Activated CD4-positive, alpha-beta T cell treated with anti-CD3 and anti-CD28 coated beads for 48 hours (primary cell): ENCODE measurements around the gene DGKA.
"Not testable (repeated sequence)": the region's sequence is repeated elsewhere in the genome, so short reads cannot be mapped to it uniquely, and the experiment has no call there.

Experiments
- DNase-seq: peaks from one replicate; pipeline ENCODE4 v3.0.0-alpha.2; 2020

DGKA gene

GRCh38 chr12:55930771-55931316, at the start of gene DGKA:
Gene DGKA, plus strand, starts transcription at chr12:55931162. Its CDS starts 5,342 bp downstream, at chr12:55936504.
- peak; percentile 91 for DNase-seq

GRCh38 chr12:55885113-55885512, 45.8 kb upstream of the DGKA start:
- DNase-seq: no peak

- DNase-seq: no peak
Observed at GRCh38 chr12:55891310-55891709, 39.7 kb upstream of the DGKA start.

- no peak for DNase-seq
Observed at GRCh38 chr12:55893723-55894122, 37.2 kb upstream of the DGKA start.

- DNase-seq: peak; percentile 65
Observed at GRCh38 chr12:55899082-55899481, 31.9 kb upstream of the DGKA start.

GRCh38 chr12:55901881-55902490, 29.0 kb upstream of the DGKA start:
- no peak for DNase-seq

- DNase-seq: no peak
Observed at GRCh38 chr12:55906056-55906455, 24.9 kb upstream of the DGKA start.

- no peak for DNase-seq
Observed at GRCh38 chr12:55908726-55909512, 22.0 kb upstream of the DGKA start.

- DNase-seq: no peak
Observed at GRCh38 chr12:55909513-55909884, 21.5 kb upstream of the DGKA start.

GRCh38 chr12:55912908-55913307, 18.1 kb upstream of the DGKA start:
- DNase-seq: no peak

- no peak for DNase-seq
Observed at GRCh38 chr12:55915482-55915859, 15.5 kb upstream of the DGKA start.

- not testable (repeated sequence) for DNase-seq
Observed at GRCh38 chr12:55919032-55919431, 11.9 kb upstream of the DGKA start.

GRCh38 chr12:55922126-55922525, 8.8 kb upstream of the DGKA start:
- DNase-seq: no peak

- not testable (repeated sequence) for DNase-seq
Observed at GRCh38 chr12:55923648-55924047, 7.3 kb upstream of the DGKA start.

- no peak for DNase-seq
Observed at GRCh38 chr12:55925371-55925770, 5.6 kb upstream of the DGKA start.

- DNase-seq: peak; percentile 16
Observed at GRCh38 chr12:55925870-55926737, 4.9 kb upstream of the DGKA start.

- peak; percentile 95 for DNase-seq
Observed at GRCh38 chr12:55926738-55927587, 4.0 kb upstream of the DGKA start.

GRCh38 chr12:55927588-55928502, 3.1 kb upstream of the DGKA start, which contains the start of gene PYM1:
Gene PYM1, minus strand, starts transcription at chr12:55927894. Its CDS starts 133 bp downstream, at chr12:55927761.
- peak; percentile 82 for DNase-seq

- DNase-seq: peak; percentile 89
Observed at GRCh38 chr12:55929306-55929791, 1.6 kb upstream of the DGKA start.

- no peak for DNase-seq
Observed at GRCh38 chr12:55931317-55931779, 386 bp downstream of the DGKA start.
